AG10803 (cell line): ENCODE measurements around the gene MYCBPAP.
A peak's percentile ranks its signal among the peaks of the same experiment; 100 is the strongest.

Experiments
- DNase-seq: peaks from one replicate; pipeline ENCODE4 v3.0.0; 2010; ENCODE audit warnings: low read depth
- H3K4me3 ChIP-seq: 2 replicates; pipeline ENCODE4 v1.5.1; 2011; ENCODE audit warnings: mild to moderate bottlenecking, low read length, control low read depth
- TF ChIP-seq, protein P1 (sequence below): conservative IDR thresholded peaks from 2 replicates; pipeline ENCODE4 v1.5.1; 2011; ENCODE audit warnings: mild to moderate bottlenecking, low read length, control low read depth, inconsistent platforms

The MYCBPAP gene

DNA sequence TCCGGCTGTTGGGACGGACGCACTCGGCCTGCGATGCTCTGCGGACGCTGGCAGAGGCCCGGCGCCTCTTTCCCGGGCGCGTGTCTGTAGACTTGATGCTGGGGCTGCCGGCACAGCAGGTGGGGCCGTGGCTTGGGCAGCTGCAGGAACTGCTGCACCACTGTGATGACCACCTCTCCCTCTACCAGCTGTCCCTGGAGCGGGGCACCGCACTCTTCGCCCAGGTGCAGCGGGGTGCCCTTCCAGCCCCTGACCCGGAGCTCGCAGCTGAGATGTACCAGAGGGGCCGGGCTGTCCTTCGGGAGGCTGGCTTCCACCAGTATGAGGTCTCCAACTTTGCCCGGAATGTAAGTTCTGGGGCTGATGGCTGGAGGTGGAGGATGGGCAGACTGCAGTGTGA, 26.1 kb upstream of the MYCBPAP start:
- no peak overlapping the region for H3K4me3 ChIP-seq

DNA sequence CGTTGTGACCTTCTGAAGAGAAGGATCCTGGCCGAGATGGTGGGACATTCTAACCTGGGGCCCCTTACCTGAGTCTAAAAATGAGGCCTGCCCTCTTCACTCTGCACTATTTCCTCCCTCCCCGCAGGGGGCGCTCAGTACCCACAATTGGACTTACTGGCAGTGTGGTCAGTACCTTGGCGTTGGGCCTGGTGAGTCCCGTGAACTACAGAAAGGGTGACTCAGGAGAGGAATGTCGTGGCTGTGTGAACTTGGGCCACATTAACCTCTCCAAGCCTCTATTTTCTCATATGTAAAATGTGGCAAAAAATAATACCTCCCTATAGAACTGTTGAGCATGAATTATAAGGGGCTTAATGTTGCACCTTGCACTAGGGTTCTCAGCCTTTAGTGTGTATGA, 25.7 kb upstream of the MYCBPAP start:
- DNase-seq: peak; percentile 98
- TF ChIP-seq, protein P1, sequence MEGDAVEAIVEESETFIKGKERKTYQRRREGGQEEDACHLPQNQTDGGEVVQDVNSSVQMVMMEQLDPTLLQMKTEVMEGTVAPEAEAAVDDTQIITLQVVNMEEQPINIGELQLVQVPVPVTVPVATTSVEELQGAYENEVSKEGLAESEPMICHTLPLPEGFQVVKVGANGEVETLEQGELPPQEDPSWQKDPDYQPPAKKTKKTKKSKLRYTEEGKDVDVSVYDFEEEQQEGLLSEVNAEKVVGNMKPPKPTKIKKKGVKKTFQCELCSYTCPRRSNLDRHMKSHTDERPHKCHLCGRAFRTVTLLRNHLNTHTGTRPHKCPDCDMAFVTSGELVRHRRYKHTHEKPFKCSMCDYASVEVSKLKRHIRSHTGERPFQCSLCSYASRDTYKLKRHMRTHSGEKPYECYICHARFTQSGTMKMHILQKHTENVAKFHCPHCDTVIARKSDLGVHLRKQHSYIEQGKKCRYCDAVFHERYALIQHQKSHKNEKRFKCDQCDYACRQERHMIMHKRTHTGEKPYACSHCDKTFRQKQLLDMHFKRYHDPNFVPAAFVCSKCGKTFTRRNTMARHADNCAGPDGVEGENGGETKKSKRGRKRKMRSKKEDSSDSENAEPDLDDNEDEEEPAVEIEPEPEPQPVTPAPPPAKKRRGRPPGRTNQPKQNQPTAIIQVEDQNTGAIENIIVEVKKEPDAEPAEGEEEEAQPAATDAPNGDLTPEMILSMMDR: peak; percentile 92
- H3K4me3 ChIP-seq: no peak overlapping the region

More for the DNA sequence above, 26.1 kb upstream of the MYCBPAP start:
- no peak for DNase-seq
- TF ChIP-seq, protein P1: no peak

DNA sequence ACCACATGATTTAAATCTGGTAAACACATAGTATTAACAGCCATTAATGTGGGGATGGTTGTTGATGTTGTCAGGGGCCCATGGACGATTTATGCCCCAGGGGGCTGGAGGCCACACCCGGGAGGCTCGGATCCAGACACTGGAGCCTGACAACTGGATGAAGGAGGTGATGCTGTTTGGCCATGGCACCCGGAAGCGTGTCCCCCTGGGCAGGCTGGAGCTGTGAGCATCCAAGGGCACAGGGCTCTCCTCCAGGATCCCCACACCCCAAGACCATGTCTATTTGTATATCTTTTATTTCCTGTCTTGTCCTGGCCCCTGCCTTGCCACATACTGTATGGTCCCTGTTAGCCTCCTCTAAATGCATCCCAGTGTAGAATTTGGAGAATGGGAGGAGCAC, 25.0 kb upstream of the MYCBPAP start:
- no peak for DNase-seq
- TF ChIP-seq, protein P1: no peak
- H3K4me3 ChIP-seq: no peak overlapping the region

DNA sequence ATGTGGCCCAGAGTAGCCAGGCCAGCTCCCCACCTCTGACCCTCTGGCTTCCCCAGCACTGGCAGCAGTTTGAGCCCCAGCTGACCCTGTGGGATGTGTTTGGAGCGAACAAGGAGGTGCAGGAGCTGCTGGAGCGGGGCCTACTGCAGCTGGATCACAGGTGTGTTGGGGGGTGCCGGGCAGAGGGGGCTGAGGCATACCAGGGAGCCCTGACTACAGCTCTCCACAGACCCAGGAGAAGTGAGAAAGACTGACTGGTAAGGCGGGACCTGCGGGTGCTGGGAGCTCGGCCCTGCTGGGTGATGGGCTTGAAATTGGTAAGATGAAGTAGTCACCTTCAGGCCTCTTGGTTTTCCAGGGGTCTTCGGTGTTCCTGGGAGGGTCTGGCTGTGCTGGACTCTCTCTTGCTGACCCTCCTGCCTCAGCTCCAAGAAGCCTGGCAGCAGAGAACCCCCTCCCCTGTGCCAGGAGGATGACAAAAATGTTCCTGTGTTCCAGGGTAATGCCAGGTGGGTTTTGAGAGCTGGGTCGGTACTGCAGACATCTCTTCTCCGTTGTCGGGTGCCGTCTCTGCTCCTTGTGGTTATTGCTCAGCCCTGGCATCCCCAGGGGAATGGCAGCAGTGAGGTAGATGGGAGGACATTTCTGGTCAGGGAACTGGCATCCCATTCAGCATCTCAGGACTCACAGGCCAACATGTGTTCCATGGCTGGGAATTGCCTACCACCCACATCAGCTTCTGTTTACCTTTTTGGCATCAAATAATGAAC, 23.7 kb upstream of the MYCBPAP start:
- H3K4me3 ChIP-seq: no peak overlapping the region
- TF ChIP-seq, protein P1: no peak
- DNase-seq: no peak

DNA sequence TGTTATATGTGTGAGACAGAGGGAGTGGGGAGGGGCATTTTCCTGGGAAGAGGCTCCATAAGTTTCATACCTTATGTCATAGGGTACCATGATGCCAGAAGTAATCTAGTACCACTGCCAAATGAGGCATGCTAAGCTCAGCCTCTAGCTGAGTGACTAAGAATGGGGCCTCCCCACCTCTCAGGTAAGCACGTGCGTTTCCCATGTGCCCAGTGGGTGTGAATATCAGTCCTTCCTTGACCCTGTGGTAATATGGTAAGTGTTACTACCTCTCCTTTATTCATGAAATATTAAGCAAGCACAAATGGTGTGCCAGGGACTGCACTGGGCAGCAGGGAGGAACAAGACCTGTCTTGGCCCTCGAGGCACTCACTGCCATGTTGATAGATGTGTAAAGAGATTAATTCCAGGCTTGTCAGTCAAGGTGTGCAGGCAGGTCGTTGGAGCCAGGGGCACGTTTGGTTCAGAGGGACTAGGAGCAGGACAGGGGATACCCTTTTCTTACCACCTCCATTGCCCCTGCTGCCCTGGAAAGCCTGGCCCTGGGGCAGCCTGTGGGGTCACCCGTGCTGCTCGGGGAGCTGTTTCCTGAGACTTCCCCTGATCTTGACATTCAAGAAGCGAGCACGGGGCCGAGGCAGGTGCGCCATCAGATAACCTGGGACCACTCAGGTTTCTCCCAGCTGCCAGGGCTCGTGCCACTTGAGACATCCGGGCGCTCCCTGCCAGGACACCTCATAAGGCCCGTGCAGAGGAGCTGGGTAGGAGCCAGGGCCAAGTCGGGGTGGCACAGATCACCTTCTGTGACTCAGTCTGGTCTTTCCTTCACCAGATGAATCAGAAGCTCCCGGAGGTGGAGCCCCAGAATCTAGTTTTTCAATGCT, 20.8 kb upstream of the MYCBPAP start:
- TF ChIP-seq, protein P1: no peak
- no peak overlapping the region for H3K4me3 ChIP-seq
- no peak for DNase-seq

DNA sequence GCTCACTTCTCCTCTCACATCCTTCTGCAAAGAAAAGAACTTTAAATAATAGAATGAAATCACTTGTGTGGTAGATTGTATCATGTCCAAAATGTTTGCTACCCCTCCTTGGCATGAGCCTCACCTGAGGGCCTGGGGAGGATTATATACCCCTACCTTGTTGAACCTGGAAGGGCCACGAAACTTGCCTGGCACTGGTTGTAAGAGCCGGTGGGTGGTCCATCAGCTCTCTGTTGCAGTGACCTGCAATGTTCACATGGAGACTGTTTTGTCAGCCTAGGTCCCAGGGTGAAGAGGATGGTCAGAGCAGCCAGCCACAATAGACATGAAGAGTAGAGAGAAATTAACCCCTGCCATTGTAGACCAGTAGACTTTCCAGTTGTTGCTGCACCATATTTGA, 19.4 kb upstream of the MYCBPAP start:
- H3K4me3 ChIP-seq: no peak overlapping the region
- DNase-seq: no peak
- TF ChIP-seq, protein P1: no peak

DNA sequence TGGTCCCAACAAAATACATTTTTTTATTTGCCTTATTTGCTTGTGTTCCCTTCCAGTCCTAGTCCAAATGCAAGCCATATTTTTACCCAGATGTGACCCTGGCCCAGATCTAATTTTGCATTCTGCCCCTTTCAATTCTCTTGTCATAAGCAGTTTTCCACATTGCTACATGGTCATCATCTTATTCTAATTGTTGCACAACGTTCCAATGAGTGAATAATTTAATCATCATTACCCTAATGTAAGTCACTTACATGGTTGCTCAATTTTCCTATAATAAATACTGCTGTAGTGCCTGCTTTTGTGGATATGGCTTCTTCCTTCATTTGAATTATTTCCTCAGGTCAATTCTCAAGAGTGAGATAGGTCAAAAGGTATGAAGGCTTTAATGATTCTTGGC, 16.7 kb upstream of the MYCBPAP start:
- TF ChIP-seq, protein P1: no peak
- no peak overlapping the region for H3K4me3 ChIP-seq
- DNase-seq: no peak
